A549 treated with dexamethasone at 1 μM for 4 hours (cell line): ENCODE data around the gene IKBKG. TPM values are rescaled to one million over a fixed set of nuclear protein-coding genes. Genes with fewer than 3 reads are reported as not detected.

Experiments used
- total RNA-seq: library from RNA; stranded (reverse); fragments of 200-300 nt; extraction: Qiagen RNA extraction; gene quantifications from 5 replicates; pipeline ENCODE4 v1.2.3, GENCODE V29; 2022

The IKBKG gene, protein sequence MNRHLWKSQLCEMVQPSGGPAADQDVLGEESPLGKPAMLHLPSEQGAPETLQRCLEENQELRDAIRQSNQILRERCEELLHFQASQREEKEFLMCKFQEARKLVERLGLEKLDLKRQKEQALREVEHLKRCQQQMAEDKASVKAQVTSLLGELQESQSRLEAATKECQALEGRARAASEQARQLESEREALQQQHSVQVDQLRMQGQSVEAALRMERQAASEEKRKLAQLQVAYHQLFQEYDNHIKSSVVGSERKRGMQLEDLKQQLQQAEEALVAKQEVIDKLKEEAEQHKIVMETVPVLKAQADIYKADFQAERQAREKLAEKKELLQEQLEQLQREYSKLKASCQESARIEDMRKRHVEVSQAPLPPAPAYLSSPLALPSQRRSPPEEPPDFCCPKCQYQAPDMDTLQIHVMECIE
- 30.1 to 42.7 TPM (median 40.9 TPM) in 5 replicates for total RNA-seq

DNA sequence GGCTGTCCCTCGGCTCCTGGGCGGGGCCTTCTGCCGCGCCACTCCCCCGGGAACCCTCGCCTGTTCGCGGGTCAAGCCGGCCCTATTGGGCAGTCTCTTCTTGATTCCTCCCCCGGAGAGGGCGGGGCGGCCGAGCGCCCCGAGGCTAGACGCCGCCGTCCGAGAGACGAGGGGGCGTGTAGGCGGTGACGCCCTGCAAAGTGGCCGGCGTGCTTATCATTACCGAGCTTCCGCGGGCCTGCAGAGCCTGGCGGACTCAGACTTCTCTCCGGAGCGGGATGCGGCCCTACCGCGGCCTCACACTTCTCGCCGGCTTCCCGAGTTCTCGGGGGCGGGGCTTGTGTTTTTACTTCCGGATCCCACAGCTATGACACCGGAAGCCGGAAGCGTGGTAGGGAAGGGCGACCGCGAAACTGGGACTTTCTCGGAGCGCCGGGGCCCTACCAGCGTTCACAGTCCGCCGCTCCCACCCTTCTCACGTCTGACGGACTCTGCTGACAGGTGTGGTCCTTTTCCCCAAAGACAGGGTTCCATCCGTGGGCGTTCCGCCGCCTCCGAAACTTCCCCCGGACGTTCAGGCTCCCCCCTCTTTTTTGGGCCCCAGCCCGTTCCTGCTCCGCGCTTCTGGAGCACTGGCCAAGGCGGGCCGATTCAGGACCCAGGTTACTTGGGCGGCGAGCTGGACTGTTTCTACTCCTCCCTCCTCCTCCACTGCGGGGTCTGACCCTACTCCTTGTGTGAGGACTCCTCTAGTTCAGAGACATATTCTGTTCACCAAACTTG lies at the start of gene IKBKG:
Gene IKBKG, plus strand, starts transcription at position 376 of the 783 bp plus-strand sequence. CDS start 4,383 bp downstream, outside the sequence.

DNA sequence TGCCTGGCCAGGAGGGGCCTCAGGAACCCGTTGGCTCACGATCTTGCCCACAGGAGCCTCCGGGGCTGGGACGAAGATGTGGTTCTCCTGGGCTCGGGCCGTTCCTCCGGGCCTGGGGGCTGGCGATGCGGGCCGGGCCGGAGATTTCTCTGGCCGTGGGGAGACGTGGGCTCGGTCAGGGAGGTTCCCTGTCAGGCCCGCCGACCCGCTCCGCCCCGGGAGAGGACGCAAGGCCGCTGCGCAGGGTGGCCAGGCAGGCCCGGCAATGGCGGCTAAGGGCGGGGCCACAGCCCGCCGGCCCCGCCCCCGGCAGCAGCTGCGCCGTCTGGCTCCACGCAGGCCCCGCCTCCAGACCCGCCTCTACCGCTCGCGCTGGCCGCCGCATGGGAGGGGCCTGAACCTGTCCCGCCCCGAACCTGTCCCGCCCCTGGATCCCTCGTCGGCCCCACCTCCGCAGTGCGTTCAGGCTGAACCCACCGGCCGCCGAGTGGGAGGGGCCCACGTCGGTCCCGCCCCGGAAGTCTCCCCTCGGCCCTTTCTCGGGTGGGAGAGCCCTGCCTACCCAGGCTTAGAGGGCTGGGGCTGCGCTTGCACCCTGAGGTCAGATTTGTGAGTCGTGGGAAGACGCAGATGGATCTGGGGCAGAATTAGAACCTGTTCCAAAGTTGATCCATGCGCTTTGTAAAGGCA lies 31.3 kb upstream of the IKBKG start, which contains the start of gene FAM3A:
Gene FAM3A, minus strand, starts transcription at position 267 of the 690 bp plus-strand sequence. CDS start 460 bp downstream, outside the sequence.

DNA sequence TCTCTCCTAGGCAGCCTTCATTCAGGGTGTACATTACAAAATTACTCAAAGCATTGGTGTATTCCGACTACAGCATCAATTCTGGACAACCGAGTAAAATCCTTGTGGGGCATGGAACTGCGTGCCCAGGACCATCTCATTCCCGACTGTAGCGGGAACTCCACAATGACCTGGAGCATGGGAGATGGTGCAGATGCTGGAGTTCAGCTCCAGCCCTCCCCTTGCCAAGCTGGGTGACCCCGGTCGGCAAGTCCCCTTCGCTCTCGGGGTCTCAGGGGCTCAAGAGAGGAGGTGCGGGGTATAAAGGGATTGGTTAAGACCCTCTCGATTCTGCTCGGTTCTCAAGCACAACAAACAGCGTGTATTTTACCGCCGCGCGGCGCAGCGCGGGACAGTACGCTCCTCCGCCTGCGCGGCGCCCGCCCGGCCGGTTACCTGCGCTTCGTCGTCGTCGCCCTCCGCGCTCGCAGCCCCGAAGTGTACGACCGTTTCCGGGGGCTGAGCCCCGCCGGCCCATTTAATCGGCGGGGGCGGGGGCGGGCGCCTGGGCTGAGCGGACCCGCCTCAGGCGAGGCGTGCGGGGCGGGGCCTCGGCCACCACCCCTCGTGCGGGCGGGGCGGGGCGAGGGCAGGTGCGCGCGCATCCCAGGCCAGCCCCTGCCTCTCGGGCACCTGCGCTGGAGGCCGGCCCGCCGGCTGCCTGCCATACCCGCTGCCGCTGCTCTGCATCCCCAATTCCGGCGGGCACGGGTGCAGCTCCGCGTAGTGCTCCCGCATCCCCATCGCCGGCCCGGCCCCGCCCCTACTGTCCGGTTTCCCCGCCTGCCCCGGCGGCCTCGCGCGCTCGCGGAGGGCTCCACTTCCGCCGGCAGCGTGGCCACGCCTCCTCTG lies 821 bp upstream of the IKBKG start, which contains the start of gene G6PD:
Gene G6PD, minus strand, starts transcription at position 493 of the 891 bp plus-strand sequence. CDS start 691 bp downstream, outside the sequence.

DNA sequence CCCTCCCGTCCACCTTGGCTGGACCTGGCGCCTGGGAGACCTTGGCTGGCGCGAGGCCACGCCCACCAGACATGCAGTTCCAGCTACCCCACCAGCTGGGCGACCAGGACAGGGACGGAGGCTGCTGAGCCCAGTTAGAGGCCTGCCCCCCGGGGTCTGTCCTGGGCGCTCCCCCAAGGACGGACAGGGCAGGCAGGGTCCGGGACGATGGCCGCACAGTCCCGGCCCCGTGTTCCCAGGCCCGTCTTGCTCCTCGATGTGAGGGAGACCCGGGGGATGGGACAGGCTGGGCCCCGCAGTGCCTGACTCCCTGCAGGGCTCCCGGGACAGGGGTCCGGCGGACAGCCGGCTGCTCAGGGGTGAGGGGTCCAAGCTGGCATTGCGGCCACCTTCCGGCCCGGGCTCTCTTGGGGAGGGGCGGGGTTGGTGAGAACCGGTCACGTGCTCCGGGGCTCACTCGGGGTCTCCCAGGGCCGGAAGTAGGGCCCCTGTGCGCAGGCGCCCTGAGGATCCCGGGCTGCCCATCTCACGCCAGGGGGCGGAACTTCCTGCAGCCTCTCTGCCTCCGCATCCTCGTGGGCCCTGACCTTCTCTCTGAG lies 37.3 kb downstream of the IKBKG start, which contains the start of gene CTAG1A:
Gene CTAG1A, plus strand, starts transcription at position 549 of the 599 bp plus-strand sequence. CDS start 74 bp downstream, outside the sequence.

Other genes starting within 250 kb of the IKBKG start
- gene FLNA, start 173.0 kb upstream of the IKBKG start, total RNA-seq = 1,222 to 1,700 TPM (median 1,580 TPM) in 5 replicates
- 134 to 157 TPM (median 149 TPM) in 5 replicates for gene EMD, start 168.3 kb upstream of the IKBKG start, total RNA-seq
- 4,314 to 5,661 TPM (median 4,476 TPM) in 5 replicates for gene RPL10, start 149.2 kb upstream of the IKBKG start, total RNA-seq
- 24.9 to 30.3 TPM (median 28.4 TPM) in 5 replicates for gene DNASE1L1, start 138.4 kb upstream of the IKBKG start, total RNA-seq
- 30.5 to 39.0 TPM (median 34.2 TPM) in 5 replicates for gene TAFAZZIN, start 136.1 kb upstream of the IKBKG start, total RNA-seq
- 73.1 to 108 TPM (median 104 TPM) in 5 replicates for gene ATP6AP1, start 118.9 kb upstream of the IKBKG start, total RNA-seq
- 83.8 to 110 TPM (median 102 TPM) in 5 replicates for gene GDI1, start 110.5 kb upstream of the IKBKG start, total RNA-seq
- gene FAM50A, start 103.5 kb upstream of the IKBKG start, total RNA-seq = 102 to 123 TPM (median 110 TPM) in 5 replicates
- gene PLXNA3, start 89.3 kb upstream of the IKBKG start, total RNA-seq = 5.6 to 25.1 TPM (median 13.8 TPM) in 5 replicates
- 46.2 to 57.3 TPM (median 56.4 TPM) in 5 replicates for gene LAGE3, start 68.3 kb upstream of the IKBKG start, total RNA-seq
- gene UBL4A, start 61.0 kb upstream of the IKBKG start, total RNA-seq = 60.1 to 68.0 TPM (median 66.5 TPM) in 5 replicates
- 29.1 to 41.5 TPM (median 40.6 TPM) in 5 replicates for gene SLC10A3, start 57.0 kb upstream of the IKBKG start, total RNA-seq
- gene FAM3A, start 31.4 kb upstream of the IKBKG start, total RNA-seq = 34.7 to 46.6 TPM (median 42.6 TPM) in 5 replicates
- 1,257 to 1,682 TPM (median 1,603 TPM) in 5 replicates for gene G6PD, start 774 bp upstream of the IKBKG start, total RNA-seq
- gene CTAG1A, start 37.5 kb downstream of the IKBKG start, total RNA-seq = not detected in 5 replicates
- gene CTAG1B, start 71.7 kb downstream of the IKBKG start, total RNA-seq = not detected in 5 replicates
- not detected in 5 replicates for gene CTAG2, start 106.0 kb downstream of the IKBKG start, total RNA-seq
- 0.41 to 1.1 TPM (median 0.90 TPM) in 5 replicates for gene GAB3, start 203.5 kb downstream of the IKBKG start, total RNA-seq
- 150 to 187 TPM (median 161 TPM) in 5 replicates for gene DKC1, start 215.2 kb downstream of the IKBKG start, total RNA-seq